GM23338 (cell line): ENCODE results near the gene NT5C2. TPM values are rescaled to one million over a fixed set of nuclear protein-coding genes. Genes with fewer than 3 reads are reported as not detected.

Experiments used
- ATAC-seq: fragments of 200-7000 bp; cut with Tn5 transposase; 3 replicates; pipeline ENCODE4 v1.9.1; 2020
- DNase-seq: peaks from one replicate; pipeline ENCODE4 v3.0.0-alpha.2; 2015; ENCODE audit warnings: low spot score
- H2AFZ ChIP-seq: fragments of 200-600 bp; sonication (generic); 2 replicates; pipeline ENCODE4 v1.8.0; 2016; ENCODE audit warnings: antibody characterized with exemption, mild to moderate bottlenecking, moderate library complexity
- H3F3A ChIP-seq: fragments of 200-600 bp; sonication (generic); replicated peaks from 2 replicates; pipeline ENCODE4 v1.8.0; 2017; ENCODE audit warnings: antibody characterized with exemption, mixed run types, low read depth
- H3K27ac ChIP-seq: fragments of 200-600 bp; sonication (generic); 2 replicates; pipeline ENCODE4 v1.6.1; 2016; ENCODE audit warnings: low read depth
- H3K27me3 ChIP-seq: fragments of 200-600 bp; sonication (generic); 2 replicates; pipeline ENCODE4 v1.8.0; 2016; ENCODE audit warnings: mild to moderate bottlenecking, mixed run types, moderate library complexity; ENCODE audit not compliant: insufficient read depth
- H3K36me3 ChIP-seq: fragments of 200-600 bp; sonication (generic); 2 replicates; pipeline ENCODE4 v1.8.0; 2016; ENCODE audit warnings: mild to moderate bottlenecking; ENCODE audit not compliant: insufficient read depth
- H3K4me1 ChIP-seq: fragments of 200-600 bp; sonication (generic); 2 replicates; pipeline ENCODE4 v1.8.0; 2016; ENCODE audit warnings: mild to moderate bottlenecking, moderate library complexity; ENCODE audit not compliant: insufficient read depth
- H3K4me2 ChIP-seq: fragments of 200-600 bp; sonication (generic); 2 replicates; pipeline ENCODE4 v1.7.1; 2017; ENCODE audit warnings: mixed run types
- H3K4me3 ChIP-seq: fragments of 200-600 bp; sonication (generic); 2 replicates; pipeline ENCODE4 v1.6.1; 2016; ENCODE audit warnings: mixed run types
- H3K79me2 ChIP-seq: fragments of 200-600 bp; sonication (generic); replicated peaks from 2 replicates; pipeline ENCODE4 v1.8.0; 2017; ENCODE audit warnings: mild to moderate bottlenecking; ENCODE audit not compliant: insufficient read depth
- H3K9me2 ChIP-seq: fragments of 200-600 bp; sonication (generic); 2 replicates; pipeline ENCODE4 v1.8.0; 2017; ENCODE audit not compliant: insufficient read depth
- H4K20me1 ChIP-seq: fragments of 200-600 bp; sonication (generic); replicated peaks from 2 replicates; pipeline ENCODE4 v1.8.0; 2017; ENCODE audit warnings: mild to moderate bottlenecking; ENCODE audit not compliant: insufficient read depth
- H3K27ac Mint-ChIP-seq: 2 replicates; pipeline ENCODE4 v1.8.0; 2020; ENCODE audit warnings: inconsistent platforms, mild to moderate bottlenecking, moderate library complexity, mixed read lengths
- H3K27me3 Mint-ChIP-seq: 3 replicates; pipeline ENCODE4 v1.8.0; 2022; ENCODE audit warnings: low read depth, mild to moderate bottlenecking, moderate library complexity, mixed read lengths, inconsistent platforms; ENCODE audit not compliant: insufficient read depth, poor library complexity
- H3K36me3 Mint-ChIP-seq: 3 replicates; pipeline ENCODE4 v1.8.0; 2021; ENCODE audit warnings: low read depth, mild to moderate bottlenecking, inconsistent platforms, moderate library complexity, mixed read lengths
- H3K4me1 Mint-ChIP-seq: 3 replicates; pipeline ENCODE4 v1.8.0; 2020; ENCODE audit warnings: mild to moderate bottlenecking, inconsistent platforms, mixed read lengths
- H3K4me3 Mint-ChIP-seq: 3 replicates; pipeline ENCODE4 v1.8.0; 2021; ENCODE audit warnings: moderate library complexity, mild to moderate bottlenecking, inconsistent platforms, mixed read lengths
- H3K9me3 Mint-ChIP-seq: 3 replicates; pipeline ENCODE4 v1.8.0; 2020; ENCODE audit warnings: moderate library complexity, mild to moderate bottlenecking, inconsistent platforms, mixed read lengths
- CREB1 ChIP-seq: fragments of 250-450 bp; sonication (Bioruptor Pico); IDR thresholded peaks from 2 replicates; pipeline ENCODE4 v1.5.0; 2020; ENCODE audit warnings: low read depth, mild to moderate bottlenecking, moderate library complexity
- EZH2 ChIP-seq: fragments of 200-600 bp; sonication (generic); IDR thresholded peaks from one replicate; pipeline ENCODE4 v1.8.0; 2017; ENCODE audit warnings: antibody characterized with exemption, mild to moderate bottlenecking, low read depth; ENCODE audit not compliant: unreplicated experiment
- EZH2phosphoT487 ChIP-seq: fragments of 200-600 bp; sonication (generic); IDR thresholded peaks from one replicate; pipeline ENCODE4 v1.8.1; 2018; ENCODE audit warnings: antibody characterized with exemption; ENCODE audit not compliant: unreplicated experiment
- JUNB ChIP-seq: IDR thresholded peaks from one replicate; pipeline ENCODE4 v1.6.1; 2016; ENCODE audit warnings: antibody characterized with exemption; ENCODE audit not compliant: unreplicated experiment
- NANOG ChIP-seq: IDR thresholded peaks from 2 replicates; pipeline ENCODE4 v1.6.1; 2016; ENCODE audit warnings: antibody characterized with exemption, borderline replicate concordance
- POLR2AphosphoS5 ChIP-seq: IDR thresholded peaks from 2 replicates; pipeline ENCODE4 v1.6.1; 2016; ENCODE audit warnings: antibody characterized with exemption, low read depth
- STAT1 ChIP-seq: IDR thresholded peaks from one replicate; pipeline ENCODE4 v1.6.1; 2016; ENCODE audit warnings: antibody characterized with exemption; ENCODE audit not compliant: unreplicated experiment
- ZNF114 ChIP-seq: fragments of 250-450 bp; sonication (Bioruptor Pico); IDR thresholded peaks from 2 replicates; pipeline ENCODE4 v1.5.0; 2020; ENCODE audit warnings: mild to moderate bottlenecking, moderate library complexity
- ZNF331 ChIP-seq: fragments of 250-450 bp; sonication (Bioruptor Pico); IDR thresholded peaks from 2 replicates; pipeline ENCODE4 v1.5.0; 2020; ENCODE audit warnings: low read depth, mild to moderate bottlenecking, moderate library complexity
- polyA plus RNA-seq: library from polyadenylated mRNA; unstranded; fragments of >200 nt; fragmentation: Nextera tagmentation; extraction: Ambion mirVana; gene quantifications from 2 replicates; pipeline ENCODE4 v1.2.1, GENCODE V29; 2016
- total RNA-seq: library from RNA; depleted of rRNA; stranded (reverse); fragments of >200 nt; shearing (Covaris generic); gene quantifications from 2 replicates; pipeline ENCODE4 v1.2.3, GENCODE V29; 2014
- TF ChIP-seq, protein P1 (sequence below): fragments of 250-450 bp; sonication (Bioruptor Pico); IDR thresholded peaks from 2 replicates; pipeline ENCODE4 v1.5.0; 2020; ENCODE audit warnings: mild to moderate bottlenecking, moderate library complexity
- TF ChIP-seq, protein P2 (sequence below): IDR thresholded peaks from one replicate; pipeline ENCODE4 v1.6.1; 2018; ENCODE audit warnings: antibody characterized with exemption; ENCODE audit not compliant: unreplicated experiment
- TF ChIP-seq, protein P3 (sequence below): IDR thresholded peaks from 2 replicates; pipeline ENCODE4 v1.6.1; 2016; ENCODE audit warnings: antibody characterized with exemption

The NT5C2 gene
- total and polyA plus RNA-seq, 2 experiments from 2014 or later: 33.9 to 85.4 TPM

DNA sequence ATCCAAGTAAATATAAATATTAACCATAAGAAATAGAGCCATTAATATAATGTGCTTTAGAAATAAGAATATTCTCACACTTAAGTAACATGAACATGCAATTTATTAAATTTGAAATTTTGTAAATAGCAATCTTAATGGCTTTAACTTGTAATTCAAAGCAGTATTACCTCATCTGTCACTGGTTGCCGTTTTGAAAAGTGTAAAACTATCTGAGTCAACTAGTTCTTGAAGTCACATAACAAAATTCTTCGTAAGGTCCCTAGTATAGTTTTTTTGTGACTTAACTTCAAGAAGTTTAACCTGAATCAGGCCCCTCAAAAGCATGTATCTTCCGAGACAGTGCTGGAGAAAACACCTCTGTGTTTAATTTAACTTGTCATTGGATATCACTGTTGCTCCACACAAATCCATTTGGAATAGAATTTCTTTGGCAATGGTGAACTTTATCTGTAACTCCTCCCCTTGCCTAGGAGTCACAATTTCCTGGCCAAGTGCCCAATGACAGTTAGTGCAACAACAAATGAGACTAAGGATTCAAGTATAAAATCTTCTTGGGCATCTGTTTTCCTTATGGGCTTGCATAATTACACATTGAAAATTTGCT is 47.1 kb downstream of the NT5C2 start (continued):
- TF ChIP-seq, protein P1, sequence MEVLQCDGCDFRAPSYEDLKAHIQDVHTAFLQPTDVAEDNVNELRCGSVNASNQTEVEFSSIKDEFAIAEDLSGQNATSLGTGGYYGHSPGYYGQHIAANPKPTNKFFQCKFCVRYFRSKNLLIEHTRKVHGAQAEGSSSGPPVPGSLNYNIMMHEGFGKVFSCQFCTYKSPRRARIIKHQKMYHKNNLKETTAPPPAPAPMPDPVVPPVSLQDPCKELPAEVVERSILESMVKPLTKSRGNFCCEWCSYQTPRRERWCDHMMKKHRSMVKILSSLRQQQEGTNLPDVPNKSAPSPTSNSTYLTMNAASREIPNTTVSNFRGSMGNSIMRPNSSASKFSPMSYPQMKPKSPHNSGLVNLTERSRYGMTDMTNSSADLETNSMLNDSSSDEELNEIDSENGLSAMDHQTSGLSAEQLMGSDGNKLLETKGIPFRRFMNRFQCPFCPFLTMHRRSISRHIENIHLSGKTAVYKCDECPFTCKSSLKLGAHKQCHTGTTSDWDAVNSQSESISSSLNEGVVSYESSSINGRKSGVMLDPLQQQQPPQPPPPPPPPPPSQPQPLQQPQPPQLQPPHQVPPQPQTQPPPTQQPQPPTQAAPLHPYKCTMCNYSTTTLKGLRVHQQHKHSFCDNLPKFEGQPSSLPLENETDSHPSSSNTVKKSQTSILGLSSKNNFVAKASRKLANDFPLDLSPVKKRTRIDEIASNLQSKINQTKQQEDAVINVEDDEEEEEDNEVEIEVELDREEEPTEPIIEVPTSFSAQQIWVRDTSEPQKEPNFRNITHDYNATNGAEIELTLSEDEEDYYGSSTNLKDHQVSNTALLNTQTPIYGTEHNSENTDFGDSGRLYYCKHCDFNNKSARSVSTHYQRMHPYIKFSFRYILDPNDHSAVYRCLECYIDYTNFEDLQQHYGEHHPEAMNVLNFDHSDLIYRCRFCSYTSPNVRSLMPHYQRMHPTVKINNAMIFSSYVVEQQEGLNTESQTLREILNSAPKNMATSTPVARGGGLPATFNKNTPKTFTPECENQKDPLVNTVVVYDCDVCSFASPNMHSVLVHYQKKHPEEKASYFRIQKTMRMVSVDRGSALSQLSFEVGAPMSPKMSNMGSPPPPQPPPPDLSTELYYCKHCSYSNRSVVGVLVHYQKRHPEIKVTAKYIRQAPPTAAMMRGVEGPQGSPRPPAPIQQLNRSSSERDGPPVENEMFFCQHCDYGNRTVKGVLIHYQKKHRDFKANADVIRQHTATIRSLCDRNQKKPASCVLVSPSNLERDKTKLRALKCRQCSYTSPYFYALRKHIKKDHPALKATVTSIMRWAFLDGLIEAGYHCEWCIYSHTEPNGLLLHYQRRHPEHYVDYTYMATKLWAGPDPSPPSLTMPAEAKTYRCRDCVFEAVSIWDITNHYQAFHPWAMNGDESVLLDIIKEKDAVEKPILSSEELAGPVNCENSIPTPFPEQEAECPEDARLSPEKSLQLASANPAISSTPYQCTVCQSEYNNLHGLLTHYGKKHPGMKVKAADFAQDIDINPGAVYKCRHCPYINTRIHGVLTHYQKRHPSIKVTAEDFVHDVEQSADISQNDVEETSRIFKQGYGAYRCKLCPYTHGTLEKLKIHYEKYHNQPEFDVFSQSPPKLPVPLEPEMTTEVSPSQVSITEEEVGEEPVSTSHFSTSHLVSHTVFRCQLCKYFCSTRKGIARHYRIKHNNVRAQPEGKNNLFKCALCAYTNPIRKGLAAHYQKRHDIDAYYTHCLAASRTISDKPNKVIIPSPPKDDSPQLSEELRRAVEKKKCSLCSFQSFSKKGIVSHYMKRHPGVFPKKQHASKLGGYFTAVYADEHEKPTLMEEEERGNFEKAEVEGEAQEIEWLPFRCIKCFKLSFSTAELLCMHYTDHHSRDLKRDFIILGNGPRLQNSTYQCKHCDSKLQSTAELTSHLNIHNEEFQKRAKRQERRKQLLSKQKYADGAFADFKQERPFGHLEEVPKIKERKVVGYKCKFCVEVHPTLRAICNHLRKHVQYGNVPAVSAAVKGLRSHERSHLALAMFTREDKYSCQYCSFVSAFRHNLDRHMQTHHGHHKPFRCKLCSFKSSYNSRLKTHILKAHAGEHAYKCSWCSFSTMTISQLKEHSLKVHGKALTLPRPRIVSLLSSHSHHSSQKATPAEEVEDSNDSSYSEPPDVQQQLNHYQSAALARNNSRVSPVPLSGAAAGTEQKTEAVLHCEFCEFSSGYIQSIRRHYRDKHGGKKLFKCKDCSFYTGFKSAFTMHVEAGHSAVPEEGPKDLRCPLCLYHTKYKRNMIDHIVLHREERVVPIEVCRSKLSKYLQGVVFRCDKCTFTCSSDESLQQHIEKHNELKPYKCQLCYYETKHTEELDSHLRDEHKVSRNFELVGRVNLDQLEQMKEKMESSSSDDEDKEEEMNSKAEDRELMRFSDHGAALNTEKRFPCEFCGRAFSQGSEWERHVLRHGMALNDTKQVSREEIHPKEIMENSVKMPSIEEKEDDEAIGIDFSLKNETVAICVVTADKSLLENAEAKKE (CRISPR knock-in tag): no peak
- TF ChIP-seq POLR2AphosphoS5 (no peak), ZNF331 (CRISPR knock-in tag) (no peak)

DNA sequence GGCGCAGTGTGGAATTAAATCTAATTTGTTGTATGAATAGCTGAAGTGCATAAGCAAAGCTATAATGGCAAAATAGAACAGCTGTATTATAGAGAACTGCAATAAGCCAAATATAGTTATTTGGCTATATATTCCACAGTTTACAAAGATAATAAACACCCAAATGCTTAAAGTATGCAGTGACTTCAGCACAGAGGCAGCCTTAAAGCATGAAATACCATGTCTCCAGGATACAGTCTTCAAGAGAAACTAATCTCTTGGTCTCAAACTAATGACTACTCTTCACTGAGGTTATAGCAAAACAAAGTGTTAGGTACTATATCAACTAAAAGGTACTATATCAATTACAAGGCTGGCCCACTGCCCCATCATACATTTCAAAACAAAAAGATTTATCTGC is 48.0 kb downstream of the NT5C2 start:
- H3K4me3 Mint-ChIP-seq: no peak overlapping the region
- no peak overlapping the region for H3K4me2 ChIP-seq
- H3K9me2 ChIP-seq: no peaks in the 10 kb centered on the region
- peaks cover 33% of the 10 kb centered on the region for H3K79me2 ChIP-seq
- H2AFZ ChIP-seq: no peak overlapping the region
- no peaks in the 10 kb centered on the region for H3K36me3 ChIP-seq
- H3K4me3 ChIP-seq: no peak overlapping the region
- H3K4me1 Mint-ChIP-seq: peaks cover 11% of the 10 kb centered on the region
- no peak for DNase-seq
- H3K9me3 Mint-ChIP-seq: no peaks in the 10 kb centered on the region
- no peaks in the 10 kb centered on the region for H3K27me3 ChIP-seq
- no peaks in the 10 kb centered on the region for H4K20me1 ChIP-seq
- H3K27ac ChIP-seq: no peak overlapping the region
- no peak for ATAC-seq
- no peak overlapping the region; the same call in 1 of the 2 replicates for H3K27ac Mint-ChIP-seq
- no peaks in the 10 kb centered on the region for H3K27me3 Mint-ChIP-seq
- H3F3A ChIP-seq: no peaks in the 10 kb centered on the region
- H3K36me3 Mint-ChIP-seq: no peaks in the 10 kb centered on the region; the same call in 2 of the 3 replicates
- peaks cover 15% of the 10 kb centered on the region for H3K4me1 ChIP-seq
- no peak for TF ChIP-seq NANOG
- no peak for TF ChIP-seq CREB1 (CRISPR knock-in tag)
- TF ChIP-seq ZNF114 (CRISPR knock-in tag): no peak
- TF ChIP-seq, protein P2, sequence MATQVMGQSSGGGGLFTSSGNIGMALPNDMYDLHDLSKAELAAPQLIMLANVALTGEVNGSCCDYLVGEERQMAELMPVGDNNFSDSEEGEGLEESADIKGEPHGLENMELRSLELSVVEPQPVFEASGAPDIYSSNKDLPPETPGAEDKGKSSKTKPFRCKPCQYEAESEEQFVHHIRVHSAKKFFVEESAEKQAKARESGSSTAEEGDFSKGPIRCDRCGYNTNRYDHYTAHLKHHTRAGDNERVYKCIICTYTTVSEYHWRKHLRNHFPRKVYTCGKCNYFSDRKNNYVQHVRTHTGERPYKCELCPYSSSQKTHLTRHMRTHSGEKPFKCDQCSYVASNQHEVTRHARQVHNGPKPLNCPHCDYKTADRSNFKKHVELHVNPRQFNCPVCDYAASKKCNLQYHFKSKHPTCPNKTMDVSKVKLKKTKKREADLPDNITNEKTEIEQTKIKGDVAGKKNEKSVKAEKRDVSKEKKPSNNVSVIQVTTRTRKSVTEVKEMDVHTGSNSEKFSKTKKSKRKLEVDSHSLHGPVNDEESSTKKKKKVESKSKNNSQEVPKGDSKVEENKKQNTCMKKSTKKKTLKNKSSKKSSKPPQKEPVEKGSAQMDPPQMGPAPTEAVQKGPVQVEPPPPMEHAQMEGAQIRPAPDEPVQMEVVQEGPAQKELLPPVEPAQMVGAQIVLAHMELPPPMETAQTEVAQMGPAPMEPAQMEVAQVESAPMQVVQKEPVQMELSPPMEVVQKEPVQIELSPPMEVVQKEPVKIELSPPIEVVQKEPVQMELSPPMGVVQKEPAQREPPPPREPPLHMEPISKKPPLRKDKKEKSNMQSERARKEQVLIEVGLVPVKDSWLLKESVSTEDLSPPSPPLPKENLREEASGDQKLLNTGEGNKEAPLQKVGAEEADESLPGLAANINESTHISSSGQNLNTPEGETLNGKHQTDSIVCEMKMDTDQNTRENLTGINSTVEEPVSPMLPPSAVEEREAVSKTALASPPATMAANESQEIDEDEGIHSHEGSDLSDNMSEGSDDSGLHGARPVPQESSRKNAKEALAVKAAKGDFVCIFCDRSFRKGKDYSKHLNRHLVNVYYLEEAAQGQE: no peak
- TF ChIP-seq, protein P3, sequence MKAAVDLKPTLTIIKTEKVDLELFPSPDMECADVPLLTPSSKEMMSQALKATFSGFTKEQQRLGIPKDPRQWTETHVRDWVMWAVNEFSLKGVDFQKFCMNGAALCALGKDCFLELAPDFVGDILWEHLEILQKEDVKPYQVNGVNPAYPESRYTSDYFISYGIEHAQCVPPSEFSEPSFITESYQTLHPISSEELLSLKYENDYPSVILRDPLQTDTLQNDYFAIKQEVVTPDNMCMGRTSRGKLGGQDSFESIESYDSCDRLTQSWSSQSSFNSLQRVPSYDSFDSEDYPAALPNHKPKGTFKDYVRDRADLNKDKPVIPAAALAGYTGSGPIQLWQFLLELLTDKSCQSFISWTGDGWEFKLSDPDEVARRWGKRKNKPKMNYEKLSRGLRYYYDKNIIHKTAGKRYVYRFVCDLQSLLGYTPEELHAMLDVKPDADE: no peak
- no peak for TF ChIP-seq JUNB
- no peak for TF ChIP-seq EZH2phosphoT487
- TF ChIP-seq ZNF331 (CRISPR knock-in tag): no peak
- no peak for TF ChIP-seq STAT1
- TF ChIP-seq EZH2: no peak
